Activated CD4-positive, alpha-beta T cell treated with anti-CD3 and anti-CD28 coated beads for 48 hours (primary cell): ENCODE results near the gene OLFML3.
"Not testable (repeated sequence)": the region's sequence is repeated elsewhere in the genome, so short reads cannot be mapped to it uniquely, and the experiment has no call there.

Source experiments
- DNase-seq: peaks from one replicate; pipeline ENCODE4 v3.0.0-alpha.2; 2020

OLFML3 gene

GRCh38 chr1:113993766-113994165, 14.5 kb downstream of the OLFML3 start:
- DNase-seq = no peak

- no peak for DNase-seq
Measured at GRCh38 chr1:113995382-113995781, 16.1 kb downstream of the OLFML3 start.

- no peak for DNase-seq
Measured at GRCh38 chr1:113998361-113998760, 19.1 kb downstream of the OLFML3 start.

GRCh38 chr1:113999233-113999632, 20.0 kb downstream of the OLFML3 start:
- DNase-seq = no peak

DNA sequence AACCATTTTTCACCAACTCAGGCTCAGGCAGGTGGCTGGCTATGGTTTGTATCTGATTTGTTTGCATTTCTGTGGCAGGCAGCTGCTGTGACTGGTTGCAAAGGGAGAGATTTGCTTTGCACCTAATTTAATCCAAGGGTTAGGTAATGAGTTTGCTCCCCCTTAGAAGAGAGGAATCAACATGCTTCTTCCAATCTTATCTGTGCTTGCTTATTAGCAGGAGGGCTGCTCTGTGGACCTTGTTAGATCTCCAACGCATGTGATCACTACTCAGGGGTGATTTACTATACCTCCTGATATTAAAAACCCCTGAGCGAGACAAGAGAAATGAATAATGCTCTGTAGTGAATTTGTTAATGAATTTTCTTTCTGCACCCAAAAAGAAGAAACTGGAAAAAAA, 20.5 kb downstream of the OLFML3 start:
- DNase-seq = no peak

DNA sequence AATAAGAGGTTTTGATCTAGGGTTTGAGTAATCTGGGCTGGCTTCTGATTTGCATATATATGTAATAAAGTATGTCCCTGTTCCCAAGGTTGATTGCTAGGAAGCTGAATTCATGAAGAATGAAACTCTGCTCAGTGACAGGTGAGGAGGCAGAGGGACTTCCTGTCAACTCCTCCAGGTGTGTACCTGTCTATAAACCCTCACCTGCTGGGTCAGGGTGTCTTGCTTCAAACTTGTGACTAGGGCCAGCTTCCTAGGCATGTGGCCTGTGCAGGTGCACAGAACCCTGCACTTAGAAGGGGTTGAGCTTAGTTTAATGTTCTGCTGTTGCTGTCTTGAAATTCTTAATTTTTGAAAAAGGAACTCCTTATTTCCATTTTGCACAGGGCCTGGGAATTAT, 21.1 kb downstream of the OLFML3 start:
- DNase-seq = no peak

DNA sequence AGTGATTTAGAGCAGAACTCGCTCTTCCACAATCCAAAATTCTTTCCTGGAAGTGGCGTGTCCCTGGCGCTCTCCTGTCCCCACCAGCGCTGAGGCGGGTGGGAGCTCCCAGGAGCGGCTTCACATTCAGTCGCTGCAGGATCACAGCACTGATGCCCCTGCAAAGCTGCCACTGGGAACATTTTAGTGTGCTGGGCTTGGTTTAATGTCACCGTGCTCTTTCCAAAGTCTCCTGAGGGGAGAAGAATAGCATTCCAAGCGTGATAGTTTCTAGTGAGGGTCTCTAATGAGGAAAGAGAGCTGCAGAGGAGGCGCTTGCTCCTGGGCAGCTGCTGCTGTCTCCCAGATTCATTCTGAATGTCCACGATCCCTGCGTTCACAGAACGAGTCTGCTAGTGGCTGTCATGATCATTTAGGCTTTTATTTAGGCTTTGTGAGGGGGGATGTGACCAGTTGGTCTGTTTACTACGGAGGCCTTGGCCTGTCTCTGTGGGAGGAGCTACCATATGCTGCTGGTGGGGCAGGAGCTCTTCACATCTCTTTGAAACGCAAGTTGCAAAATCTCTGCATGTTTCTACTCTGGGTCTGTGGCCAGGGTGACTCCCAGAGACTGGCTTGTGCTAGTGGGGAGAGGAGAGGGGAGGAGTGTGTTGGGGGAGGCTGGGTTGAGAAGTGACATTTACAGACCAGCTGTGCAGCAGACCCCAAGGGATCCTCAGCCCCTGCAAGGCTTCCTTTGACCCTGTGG, 23.4 kb downstream of the OLFML3 start:
- DNase-seq = no peak

DNA sequence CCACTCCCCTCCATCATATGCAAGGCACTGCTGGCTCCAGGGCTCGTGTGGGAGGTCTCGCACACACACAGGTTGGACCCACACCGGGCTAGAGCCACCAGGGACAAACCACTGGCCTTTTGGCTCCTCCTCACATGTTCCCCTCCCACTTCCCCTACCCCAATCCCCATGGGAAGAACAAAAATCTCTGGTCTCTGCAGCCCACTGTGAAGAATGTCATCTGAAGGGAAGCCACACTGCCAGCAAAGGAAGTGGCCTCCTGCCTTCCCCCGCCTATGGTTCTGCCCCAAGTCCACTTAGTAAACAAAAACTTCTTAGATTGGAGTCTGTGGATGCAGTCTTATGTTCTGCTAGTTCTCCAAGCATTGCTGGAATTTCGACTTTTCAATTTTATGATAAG, 24.2 kb downstream of the OLFML3 start:
- no peak for DNase-seq

DNA sequence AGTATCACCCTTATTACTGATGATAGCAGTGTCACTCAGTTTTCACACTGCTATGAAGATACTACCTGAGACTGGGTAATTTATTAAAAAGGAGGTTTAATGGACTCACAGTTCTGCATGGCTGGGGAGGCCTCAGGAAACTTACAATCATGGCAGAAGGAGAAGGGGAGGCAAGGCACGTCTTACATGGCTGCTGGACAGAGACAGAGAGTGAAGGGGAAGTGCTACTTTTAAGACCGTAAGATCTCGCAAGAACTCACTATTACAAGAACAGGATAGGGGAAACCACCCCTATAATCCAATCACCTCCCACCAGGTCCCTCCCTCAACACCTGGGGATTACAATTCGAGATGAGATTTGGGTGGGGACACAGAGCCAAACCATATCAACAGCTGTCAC, 27.6 kb downstream of the OLFML3 start:
- DNase-seq = not testable (repeated sequence)

DNA sequence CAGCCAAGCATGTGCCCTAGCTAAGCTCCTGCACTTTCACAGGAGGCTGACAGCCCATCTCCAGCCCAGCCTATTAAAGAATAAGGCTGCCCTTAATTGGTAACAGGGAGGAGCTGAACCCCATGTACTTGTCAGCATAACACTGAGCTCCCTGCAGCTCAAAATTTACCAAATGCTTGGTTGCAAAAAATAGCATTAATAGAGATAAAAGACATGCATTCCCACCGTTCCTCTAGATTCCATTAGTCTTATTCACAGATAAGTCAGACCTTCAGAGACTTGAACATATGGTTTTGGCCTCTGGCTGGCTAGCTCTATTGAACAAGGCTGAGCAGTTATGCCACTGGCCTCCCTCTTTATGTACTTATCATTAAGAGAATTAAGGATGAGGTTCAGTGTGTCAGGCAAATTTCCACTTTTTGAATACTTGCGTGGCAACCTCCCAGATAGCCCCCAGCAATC, 29.2 kb downstream of the OLFML3 start:
- no peak for DNase-seq

DNA sequence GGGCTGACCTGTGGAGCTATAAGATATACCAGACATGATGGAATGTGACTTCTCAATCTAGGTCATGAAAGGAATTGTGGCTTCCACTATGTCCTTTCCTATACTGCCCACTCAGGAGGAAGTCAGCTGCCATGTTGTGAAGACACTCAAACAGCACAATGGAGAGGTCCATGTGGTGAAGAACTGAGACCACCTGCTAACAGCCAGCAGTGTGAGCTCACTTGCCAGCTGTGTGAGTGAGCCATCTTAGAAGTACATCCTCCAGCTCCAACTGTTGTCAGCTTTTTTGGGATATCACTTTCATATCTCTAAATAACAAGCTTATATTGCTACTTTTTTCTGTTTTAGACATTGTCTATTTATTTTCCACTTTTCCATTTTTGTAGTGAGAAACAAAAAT, 29.7 kb downstream of the OLFML3 start:
- no peak for DNase-seq

- no peak for DNase-seq
Measured at GRCh38 chr1:114009393-114009792, 30.1 kb downstream of the OLFML3 start.

DNA sequence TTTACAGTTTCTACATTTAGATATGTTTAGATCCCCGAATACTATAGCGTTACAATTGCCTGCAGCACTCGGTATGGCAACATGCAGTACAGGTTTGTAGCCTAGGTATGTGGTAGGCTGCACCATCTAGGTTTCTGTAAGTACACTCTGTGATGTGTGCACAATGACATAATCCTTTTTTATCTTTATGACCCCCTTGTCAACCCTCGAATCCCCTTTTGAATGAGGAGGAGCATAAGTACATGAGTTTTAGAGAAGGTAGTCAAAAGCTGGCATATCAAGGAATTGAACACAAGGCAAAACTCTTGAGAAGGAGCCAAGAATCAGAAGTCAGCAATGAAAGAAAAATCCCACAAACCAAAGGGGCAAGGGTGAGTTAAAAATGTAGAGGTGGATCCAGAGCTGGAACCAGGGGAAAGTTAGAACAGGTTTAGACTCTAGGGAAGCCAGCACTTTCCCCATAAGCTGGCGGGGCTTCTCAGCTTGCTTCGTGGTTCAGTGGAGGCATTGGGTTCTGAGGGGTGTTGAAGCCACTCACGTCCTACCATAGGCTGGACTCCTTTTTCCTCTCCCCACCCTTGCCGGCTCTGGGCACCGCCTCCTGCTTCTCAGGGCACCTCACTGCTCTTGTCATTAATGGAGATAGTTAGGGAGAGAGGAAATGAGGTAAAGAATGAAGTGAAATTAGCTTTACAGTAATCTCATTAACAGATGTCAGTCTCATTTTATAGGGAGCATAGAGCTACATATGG, 31.3 kb downstream of the OLFML3 start:
- no peak for DNase-seq

GRCh38 chr1:114011796-114012195, 32.5 kb downstream of the OLFML3 start:
- no peak for DNase-seq

DNA sequence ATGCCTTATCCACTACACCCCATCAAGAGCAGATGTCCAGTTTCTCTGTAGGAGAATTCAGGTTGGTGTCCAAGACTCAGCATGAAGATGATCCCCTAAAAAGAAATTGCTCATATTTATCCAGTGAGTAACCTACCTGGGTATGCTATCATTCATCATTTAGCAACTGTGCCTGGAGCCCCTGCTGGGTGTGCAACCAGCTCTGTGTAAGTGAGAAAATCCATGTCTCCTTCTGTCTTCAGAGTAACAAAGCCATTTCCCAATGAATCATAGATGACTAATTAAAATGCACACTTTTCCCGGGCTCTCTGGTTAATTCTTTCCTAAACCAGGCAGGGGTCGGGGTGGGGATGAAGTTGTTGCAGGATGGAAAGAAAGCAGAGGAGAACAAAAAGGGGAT, 35.8 kb downstream of the OLFML3 start:
- no peak for DNase-seq

GRCh38 chr1:114019724-114020123, 40.5 kb downstream of the OLFML3 start:
- not testable (repeated sequence) for DNase-seq

DNA sequence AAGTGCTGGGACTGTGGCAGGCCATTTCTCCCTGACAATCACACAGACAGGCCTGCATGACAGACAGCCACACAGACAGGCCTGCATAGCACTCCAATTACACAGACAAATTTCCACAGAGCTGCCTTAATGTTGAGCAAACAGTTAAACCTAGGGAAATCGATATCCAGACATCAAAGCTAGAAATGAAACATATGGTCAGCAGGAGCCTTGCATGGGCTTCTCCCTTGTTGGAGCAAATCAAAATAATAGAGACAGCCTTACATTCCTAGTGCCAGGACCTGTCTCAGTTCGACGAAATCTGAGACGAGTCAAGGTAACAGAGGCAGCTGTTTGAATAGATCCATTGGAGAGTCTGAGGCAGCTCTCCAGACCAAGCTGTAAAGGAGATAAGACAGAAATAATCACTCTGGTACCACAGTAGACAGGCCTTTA, 42.4 kb downstream of the OLFML3 start:
- no peak for DNase-seq

DNA sequence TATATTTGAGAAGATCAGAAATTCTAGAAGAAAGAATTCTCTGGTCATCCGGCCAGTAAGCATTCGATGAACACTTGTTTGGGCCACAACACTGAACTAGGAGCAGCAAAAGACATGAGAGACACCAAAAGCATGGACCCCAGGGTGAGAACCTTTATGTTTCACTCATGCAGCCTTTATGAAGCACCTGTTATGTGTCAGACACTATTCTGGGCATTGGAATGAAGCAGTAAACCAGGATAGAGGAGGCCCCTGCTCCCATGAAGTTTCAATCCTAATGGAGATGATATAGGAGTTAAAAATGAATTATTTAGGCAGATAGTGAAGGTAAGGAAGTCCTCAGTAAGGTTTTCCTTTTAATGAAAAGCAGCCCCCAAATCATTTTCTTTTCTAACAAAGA, 43.6 kb downstream of the OLFML3 start:
- DNase-seq = no peak

DNA sequence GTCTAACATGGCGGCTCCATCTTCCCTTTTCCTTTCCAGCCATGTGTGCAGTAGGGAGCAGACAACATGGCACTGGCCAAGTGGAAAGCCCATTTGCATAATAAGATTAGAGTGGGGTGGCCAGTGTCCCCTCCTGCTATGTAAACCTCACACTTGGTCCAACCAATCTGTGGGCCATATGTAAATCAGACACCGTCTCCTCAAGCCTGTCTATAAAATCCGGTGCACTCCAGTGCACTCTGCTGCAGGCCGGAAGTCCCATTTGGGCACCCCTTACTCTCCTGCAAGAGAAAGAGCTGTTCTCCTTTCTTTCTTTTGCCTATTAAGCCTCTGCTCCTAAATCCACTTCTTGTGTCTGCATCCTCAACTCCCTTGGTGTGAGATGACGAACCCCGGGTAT, 44.1 kb downstream of the OLFML3 start:
- no peak for DNase-seq

GRCh38 chr1:114024049-114024448, 44.8 kb downstream of the OLFML3 start:
- no peak for DNase-seq

DNA sequence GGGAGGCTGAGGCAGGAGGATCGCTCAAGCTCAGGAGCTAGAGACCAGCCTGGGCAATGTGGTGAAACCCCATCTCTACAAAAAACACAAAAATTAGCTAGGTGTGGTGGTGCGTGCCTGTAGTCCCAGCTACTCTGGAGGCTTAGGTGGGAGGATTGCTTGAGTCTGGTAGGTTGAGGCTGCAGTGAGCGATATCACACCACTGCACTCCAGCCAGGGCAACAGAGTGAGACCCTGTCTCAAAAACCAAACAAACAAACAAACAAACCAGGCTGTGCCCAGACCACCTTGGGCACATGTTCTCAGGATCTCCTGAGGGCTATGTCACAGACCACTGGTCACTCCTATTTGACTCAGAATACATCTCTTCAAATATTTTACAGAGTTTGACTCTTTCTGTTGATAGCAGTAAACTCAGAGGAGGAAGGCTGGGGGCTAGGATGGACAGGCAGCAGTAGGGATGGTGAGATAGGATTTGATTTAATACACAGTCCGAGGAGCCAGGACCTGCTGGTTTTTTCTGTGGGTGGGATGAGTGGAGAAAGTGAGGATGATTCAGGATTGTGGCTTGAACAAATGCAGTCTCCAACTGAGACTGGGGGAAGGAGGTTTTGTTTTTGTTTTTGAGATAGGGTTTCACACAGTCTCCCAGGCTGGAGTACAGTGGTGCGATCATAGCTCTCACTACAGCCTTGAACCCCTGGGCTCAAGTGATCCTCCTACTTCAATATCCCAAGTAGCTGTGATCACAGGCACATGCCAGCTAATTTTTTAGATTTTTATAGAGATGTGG, 46.5 kb downstream of the OLFML3 start:
- DNase-seq = no peak

GRCh38 chr1:114026797-114027196, 47.5 kb downstream of the OLFML3 start:
- no peak for DNase-seq
